GM18870 (cell line): ENCODE measurements around the gene KRTAP17-1.
"Not testable (repeated sequence)": the region's sequence is repeated elsewhere in the genome, so short reads cannot be mapped to it uniquely, and the experiment has no call there.

Experiments
- ATAC-seq: cut with Tn5 transposase; IDR thresholded peaks from one replicate; pipeline ENCODE4 v1.9.1; 2021; ENCODE audit warnings: moderate library complexity; ENCODE audit not compliant: unreplicated experiment

Gene KRTAP17-1

GRCh38 chr17:41315204-41315794 is at the start of gene KRTAP17-1:
Gene KRTAP17-1, minus strand, starts transcription at chr17:41315710. Its CDS starts 60 bp downstream, at chr17:41315650.
- no peak for ATAC-seq

- no peak for ATAC-seq
These were observed 48.4 kb upstream of the KRTAP17-1 start for GRCh38 chr17:41363881-41364280.

- ATAC-seq, result no peak
These were observed 44.9 kb upstream of the KRTAP17-1 start for GRCh38 chr17:41360296-41360995.

DNA sequence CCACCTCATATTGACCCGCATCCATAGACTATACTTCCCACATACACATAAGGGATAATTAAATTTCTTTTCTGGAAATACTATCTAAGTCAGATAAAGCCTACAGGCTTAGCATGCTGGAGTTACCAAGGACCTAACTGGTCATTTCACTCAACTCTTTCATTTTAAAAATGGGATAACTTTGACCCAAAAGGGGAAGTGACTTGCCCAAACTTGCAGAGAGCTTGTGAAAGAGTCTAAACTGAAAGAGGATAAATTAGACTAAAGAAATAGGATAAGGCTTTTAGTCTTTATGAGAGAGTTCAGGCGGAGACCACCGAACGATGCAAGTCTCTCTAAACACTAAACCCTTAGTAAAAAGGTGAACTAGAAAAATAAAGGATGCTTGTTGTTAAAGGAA is 39.0 kb upstream of the KRTAP17-1 start:
- ATAC-seq, result no peak

GRCh38 chr17:41352597-41353366 is 37.3 kb upstream of the KRTAP17-1 start:
- no peak for ATAC-seq

DNA sequence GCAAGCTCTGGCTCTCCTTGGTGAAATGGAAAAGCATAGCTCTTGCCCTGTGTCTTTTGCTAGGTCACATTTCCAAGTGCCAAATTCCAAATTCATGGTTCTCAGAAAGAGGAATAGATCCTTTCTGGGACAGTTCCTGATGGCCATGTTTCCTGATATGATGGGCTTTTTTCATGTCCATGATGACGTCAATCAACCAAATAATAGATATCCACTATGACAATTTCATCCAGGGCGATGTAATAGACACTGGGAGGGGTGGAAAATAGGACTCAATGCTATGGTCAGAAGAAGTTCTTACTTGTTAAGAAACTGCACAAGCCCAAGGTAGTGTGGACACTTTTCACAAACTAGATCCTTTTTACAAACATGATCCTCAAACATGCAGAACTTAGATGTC is 35.7 kb upstream of the KRTAP17-1 start:
- no peak for ATAC-seq

- not testable (repeated sequence) for ATAC-seq
These were observed 34.9 kb upstream of the KRTAP17-1 start, which contains the start of gene KRT33A for GRCh38 chr17:41350381-41350878. Gene KRT33A, minus strand, starts transcription at chr17:41350828. Its CDS starts 61 bp downstream, at chr17:41350767.

DNA sequence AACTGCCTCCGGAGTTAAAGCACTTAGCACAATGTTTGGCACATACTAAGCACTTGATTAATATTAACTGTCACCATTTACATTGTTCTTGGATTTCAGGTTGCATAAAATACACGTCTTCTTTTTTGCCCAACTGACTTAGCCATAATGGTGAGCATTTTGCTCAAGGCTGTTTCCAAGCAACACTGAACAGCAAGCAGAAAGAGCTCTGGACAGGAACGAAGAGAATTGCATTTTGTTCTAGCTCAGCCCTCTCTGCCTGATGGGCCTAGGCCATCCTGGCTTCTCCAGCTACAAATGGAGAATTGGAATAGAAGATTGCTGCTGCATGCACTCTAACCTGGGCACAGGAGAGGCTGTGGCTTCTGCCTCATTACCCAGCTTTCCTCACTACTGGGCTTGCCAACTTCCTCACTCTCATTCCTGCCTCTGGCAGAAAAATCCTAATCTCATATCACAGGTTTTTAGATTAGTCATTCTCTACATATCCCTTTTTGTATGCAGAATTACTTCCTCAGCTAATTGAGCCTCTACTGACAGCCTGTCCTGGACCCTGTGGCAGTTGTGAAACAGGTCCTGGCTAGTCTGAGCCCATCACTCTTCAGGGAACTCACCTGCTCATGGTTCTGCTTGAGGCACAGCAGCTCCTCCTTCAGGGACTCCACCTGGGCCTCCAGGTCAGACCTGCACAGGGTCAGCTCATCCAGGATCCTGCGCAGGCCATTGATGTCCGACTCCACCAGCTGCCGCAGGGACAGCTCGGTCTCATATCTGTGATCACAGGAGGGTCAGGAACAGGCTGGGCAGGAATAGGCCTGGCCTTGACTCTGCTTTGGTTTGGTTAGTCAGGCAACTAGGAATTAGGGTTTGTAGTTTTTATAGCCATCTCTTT is 32.6 kb upstream of the KRTAP17-1 start:
- no peak for ATAC-seq

- not testable (repeated sequence) for ATAC-seq
These were observed 30.9 kb upstream of the KRTAP17-1 start for GRCh38 chr17:41346421-41346820.

GRCh38 chr17:41345992-41346391 is 30.5 kb upstream of the KRTAP17-1 start:
- no peak for ATAC-seq

GRCh38 chr17:41343029-41343428 is 27.5 kb upstream of the KRTAP17-1 start:
- ATAC-seq, result no peak

DNA sequence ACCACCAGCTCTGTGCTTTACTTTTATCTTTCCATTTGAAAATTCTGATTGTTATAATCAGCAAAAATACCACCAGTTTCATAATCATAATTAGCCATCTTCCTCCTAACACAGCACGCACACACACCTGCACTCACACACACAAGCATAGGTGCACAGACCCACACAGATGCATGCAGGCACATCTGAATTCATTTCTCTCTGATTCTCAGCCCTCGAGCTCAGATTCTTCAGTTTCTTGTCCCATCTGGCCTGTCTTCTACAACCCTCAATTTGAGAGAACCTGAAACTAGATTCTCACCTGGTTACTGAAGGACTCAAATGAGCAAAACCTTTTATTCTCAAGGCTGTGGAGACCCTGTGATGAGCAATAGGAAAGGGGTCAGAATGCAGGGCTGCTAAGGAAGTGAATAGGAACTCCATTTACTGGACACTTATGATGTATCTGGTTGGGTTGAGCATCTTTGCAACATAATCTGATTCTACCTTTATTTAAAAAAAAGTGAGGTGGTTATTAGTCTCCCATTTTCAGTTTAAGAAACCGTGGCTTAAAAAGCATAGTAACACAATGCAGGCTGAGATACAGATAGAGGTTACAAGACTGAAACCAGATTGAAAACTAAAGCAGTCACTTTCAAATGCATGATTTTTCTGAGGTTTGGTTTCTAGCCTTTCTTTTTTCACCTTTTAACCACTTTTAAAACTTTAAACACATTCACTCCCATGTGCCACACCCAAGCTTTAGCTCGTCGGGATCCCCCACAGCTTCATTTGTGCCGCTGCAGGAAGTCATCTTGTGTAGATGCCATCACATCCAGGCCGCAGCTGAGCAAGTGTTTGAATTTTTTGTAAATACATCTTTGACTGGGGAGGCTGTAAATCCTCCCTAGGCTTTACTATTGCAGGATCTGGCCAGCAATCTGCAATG is 25.7 kb upstream of the KRTAP17-1 start:
- no peak for ATAC-seq

DNA sequence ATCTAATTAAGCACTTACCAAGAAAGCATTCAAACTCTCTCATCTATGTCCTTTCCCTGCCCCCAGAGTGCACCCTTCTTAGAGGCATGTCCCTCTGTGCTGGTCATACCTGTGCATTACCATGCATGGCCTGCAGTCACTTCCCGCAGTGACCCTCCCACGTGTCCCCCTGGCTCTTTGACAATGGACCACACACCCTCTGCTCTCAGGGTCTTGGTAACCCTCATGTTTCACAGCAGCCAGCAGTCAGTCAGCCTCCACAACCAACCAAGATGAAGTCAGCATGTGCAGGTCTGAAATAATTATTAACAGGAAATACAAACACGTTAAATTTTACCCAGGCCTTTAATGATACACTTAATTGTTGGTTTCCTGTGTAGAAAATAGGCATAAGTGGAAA is 25.0 kb upstream of the KRTAP17-1 start:
- no peak for ATAC-seq

DNA sequence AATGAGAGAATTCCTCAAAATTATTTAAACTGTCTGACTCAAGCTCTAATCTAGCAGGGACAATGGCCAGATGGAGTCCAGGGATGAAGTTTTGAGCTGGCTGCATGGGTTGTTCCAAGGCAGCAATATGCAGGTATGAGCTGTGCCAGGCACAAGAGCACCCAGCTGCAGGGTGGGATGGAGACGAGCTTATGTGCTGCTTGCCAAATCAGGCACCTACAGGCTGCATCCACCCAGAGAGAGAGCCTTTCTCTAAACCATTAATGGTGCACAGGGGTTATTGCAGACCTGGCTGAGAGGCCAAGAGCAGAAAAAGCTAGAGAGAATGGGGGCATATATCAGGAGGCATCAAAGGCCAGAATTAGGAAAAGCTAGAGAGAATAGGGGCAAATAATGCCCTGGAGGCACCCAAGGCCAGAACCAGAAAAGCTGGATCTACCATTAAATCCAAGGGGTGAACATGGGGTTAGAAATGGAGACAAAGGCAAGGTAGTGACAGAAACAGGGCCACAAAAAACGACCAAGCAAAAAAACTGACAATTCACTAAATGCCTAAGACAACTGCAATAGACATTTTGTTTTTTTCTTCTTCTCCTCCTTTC is 24.2 kb upstream of the KRTAP17-1 start:
- ATAC-seq, result no peak

DNA sequence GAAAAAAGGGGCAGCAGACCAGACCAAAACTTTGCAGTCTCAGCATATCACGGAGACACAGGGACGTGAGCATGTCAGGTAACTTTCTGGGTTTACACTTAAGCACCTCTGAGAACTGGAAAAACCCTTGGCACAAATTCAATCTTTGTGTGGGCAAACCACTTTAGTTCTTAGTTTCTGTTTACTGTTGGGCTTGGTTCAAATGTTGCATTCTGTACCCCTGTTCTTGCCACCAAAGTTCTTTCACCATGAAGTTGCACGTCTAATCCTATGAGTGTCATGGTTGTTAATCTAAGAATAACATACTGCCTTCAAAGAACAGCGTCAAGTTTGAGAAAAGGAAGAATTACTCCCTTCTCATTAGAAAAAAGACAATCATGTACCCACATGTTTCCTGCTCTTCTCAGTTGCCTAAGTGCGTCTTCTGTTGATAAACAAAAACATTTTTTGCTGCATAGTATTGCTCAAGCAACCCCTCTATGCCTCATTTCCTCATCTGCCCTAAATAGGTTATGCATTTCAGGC is 23.5 kb upstream of the KRTAP17-1 start:
- ATAC-seq, result peak; percentile 35

DNA sequence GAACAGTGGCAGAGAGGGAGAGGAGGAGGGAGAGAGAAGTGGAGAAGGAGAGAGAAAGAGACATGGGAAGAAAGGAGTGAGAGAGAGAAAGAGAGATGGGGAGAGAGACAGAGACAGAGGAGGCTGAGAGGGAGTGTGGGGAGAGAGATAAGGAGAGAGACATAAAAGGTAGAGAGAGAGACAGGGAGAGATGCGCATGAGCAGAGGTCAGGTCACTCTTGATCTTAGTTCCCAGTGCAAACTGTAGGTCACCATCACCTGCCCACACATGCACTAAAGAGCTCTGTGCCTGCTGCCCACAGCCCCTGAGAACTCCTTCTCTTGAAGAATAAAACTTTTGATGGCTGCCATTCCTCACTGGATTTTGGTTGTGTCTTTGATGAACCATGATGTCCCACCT is 20.2 kb upstream of the KRTAP17-1 start:
- no peak for ATAC-seq

GRCh38 chr17:41334385-41335305 is 19.1 kb upstream of the KRTAP17-1 start:
- ATAC-seq, result no peak

DNA sequence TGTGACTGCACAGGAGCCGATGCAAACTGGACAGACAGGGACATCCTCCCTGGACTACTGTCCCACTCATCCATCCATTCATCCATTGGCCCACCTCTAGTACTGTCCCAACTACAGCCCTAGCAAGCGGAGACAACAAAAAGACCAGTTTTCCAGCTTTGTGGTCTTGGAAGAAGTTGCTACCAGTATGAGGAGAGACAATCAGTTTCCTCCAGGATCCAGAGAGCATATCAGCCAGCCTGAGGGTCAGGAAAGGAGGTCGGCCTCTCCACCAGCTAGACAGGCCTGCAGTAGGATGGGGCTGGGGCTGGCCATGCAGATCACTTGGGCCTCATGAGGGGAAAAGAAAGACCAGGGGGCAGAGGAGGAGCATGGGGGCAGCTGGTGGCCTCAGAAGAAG is 18.3 kb upstream of the KRTAP17-1 start:
- ATAC-seq, result no peak
